Ovary (tissue), 3 donors: ENCODE measurements around the gene EEF1G.

Experiments used
- EP300 ChIP-seq: sonication (generic); formaldehyde crosslinking; IDR thresholded peaks from one replicate; pipeline ENCODE4 v1.6.1; 2017; ENCODE audit warnings: antibody characterized with exemption
- POLR2A ChIP-seq: fragments of 450-650 bp; IDR thresholded peaks from one replicate; pipeline ENCODE4 v1.6.1; 2017; ENCODE audit warnings: antibody characterized with exemption, mild to moderate bottlenecking, moderate library complexity
- TF ChIP-seq, protein P1 (sequence below), 3 donors: fragments of 450-650 bp in 2 of 3; fragments of 200-600 bp in 1 of 3; IDR thresholded peaks; one replicate each; pipeline versions ENCODE4 v1.5.1 to v1.8.0; 2016 to 2022; ENCODE audit warnings: antibody characterized with exemption in 3 of 3, mild to moderate bottlenecking in 1 of 3
- donor health status: DM: no; HTN: no; CAD: no.

DNA sequence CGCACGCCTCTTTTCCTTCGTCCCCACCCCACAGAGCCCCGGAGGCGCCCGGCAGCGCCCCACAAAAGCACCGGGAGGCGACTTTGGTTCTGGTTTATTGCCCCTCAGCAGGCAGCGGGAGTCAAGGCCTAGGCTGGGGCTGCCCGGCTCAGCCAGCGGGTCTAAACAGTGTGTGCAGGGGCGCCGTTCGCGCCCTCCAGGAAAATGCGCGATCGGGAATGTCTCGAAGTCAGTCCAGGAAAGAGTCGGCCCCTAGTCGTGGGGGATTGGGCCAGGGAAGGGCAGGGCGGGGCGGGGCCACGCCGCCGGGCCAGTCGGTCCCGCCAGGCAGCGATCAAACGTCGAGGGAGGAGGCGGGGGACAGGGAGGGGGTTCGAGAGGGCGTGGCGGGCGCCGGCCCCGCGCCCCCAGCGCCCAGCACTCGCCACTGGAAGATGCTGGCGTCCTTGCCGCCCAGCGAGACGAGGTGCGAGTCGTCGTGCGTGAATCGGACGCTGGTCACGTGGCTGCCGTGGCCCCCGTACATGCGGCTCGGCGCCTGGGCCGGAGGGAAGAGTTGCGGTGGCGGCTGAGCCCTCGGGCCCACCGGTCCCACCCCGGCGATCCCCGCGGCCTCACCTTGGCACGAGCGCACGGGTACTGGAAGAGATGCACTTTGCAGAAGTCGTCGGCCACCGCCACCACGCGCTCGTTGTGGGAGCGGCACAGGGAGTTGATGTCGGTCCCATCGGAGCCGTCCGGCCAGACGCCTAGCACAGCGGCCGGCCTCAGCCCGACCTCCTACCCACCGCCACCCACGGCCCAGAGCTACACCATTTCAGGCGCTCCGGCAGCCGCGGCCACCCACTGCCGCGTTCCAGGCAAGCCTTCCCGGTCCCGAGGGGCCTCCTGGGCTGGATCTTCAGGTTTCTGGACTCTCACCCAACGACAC, 28.7 kb upstream of the EEF1G start:
- TF ChIP-seq, protein P1, sequence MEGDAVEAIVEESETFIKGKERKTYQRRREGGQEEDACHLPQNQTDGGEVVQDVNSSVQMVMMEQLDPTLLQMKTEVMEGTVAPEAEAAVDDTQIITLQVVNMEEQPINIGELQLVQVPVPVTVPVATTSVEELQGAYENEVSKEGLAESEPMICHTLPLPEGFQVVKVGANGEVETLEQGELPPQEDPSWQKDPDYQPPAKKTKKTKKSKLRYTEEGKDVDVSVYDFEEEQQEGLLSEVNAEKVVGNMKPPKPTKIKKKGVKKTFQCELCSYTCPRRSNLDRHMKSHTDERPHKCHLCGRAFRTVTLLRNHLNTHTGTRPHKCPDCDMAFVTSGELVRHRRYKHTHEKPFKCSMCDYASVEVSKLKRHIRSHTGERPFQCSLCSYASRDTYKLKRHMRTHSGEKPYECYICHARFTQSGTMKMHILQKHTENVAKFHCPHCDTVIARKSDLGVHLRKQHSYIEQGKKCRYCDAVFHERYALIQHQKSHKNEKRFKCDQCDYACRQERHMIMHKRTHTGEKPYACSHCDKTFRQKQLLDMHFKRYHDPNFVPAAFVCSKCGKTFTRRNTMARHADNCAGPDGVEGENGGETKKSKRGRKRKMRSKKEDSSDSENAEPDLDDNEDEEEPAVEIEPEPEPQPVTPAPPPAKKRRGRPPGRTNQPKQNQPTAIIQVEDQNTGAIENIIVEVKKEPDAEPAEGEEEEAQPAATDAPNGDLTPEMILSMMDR (IDR thresholded peaks at IDR 0.05) = no peak
- no peak for TF ChIP-seq EP300
- no peak for TF ChIP-seq POLR2A
